Kidney tubule cell (primary cell): Measurements from ENCODE around the gene TBC1D10B.

Experiments
- DNase-seq: peaks from one replicate; pipeline ENCODE4 v3.0.0-alpha.2; 2018; ENCODE audit warnings: low spot score

Gene TBC1D10B

GRCh38 chr16:30370456-30371247, at the start of gene TBC1D10B:
Gene TBC1D10B, minus strand, starts transcription at chr16:30370494. Its CDS starts 311 bp downstream, at chr16:30370183.
- peak; percentile 100 for DNase-seq

- no peak for DNase-seq
These were observed 48.3 kb upstream of the TBC1D10B start for GRCh38 chr16:30418350-30419181.

GRCh38 chr16:30417529-30418349, 47.4 kb upstream of the TBC1D10B start:
- DNase-seq, result peak; percentile 94

- no peak for DNase-seq
These were observed 46.6 kb upstream of the TBC1D10B start for GRCh38 chr16:30416624-30417528.

GRCh38 chr16:30416047-30416603, 45.8 kb upstream of the TBC1D10B start:
- no peak for DNase-seq

GRCh38 chr16:30414159-30414558, 43.9 kb upstream of the TBC1D10B start:
- peak; percentile 60 for DNase-seq

- DNase-seq, result peak; percentile 72
These were observed 43.0 kb upstream of the TBC1D10B start for GRCh38 chr16:30413112-30413806.

GRCh38 chr16:30409125-30410060, 39.1 kb upstream of the TBC1D10B start:
- DNase-seq, result peak; percentile 87

GRCh38 chr16:30407804-30408534, 37.7 kb upstream of the TBC1D10B start:
- DNase-seq, result no peak

GRCh38 chr16:30407102-30407803, 37.0 kb upstream of the TBC1D10B start, which contains the start of gene ZNF771:
Gene ZNF771, plus strand, starts transcription at chr16:30407606. Its CDS starts 448 bp downstream, at chr16:30408054.
- DNase-seq, result peak; percentile 90

- DNase-seq, result no peak
These were observed 36.5 kb upstream of the TBC1D10B start for GRCh38 chr16:30406795-30407101.

GRCh38 chr16:30401768-30402425, 31.6 kb upstream of the TBC1D10B start:
- DNase-seq, result no peak

- DNase-seq, result no peak
These were observed 29.3 kb upstream of the TBC1D10B start for GRCh38 chr16:30399435-30400186.

- no peak for DNase-seq
These were observed 28.6 kb upstream of the TBC1D10B start for GRCh38 chr16:30398661-30399434.

- DNase-seq, result no peak
These were observed 27.7 kb upstream of the TBC1D10B start for GRCh38 chr16:30397776-30398660.
